Endometrial microvascular endothelial cells (primary cell): ENCODE measurements around the gene NACC2. TPM values are rescaled to one million over a fixed set of nuclear protein-coding genes. Genes with fewer than 3 reads are reported as not detected.

Experiments used
- in situ Hi-C: cut with HindIII; loops from 2 replicates; pipeline ENCODE4 v1.10.0; 2017; ENCODE audit warnings: low sequenced_read_pairs, low pct_unique_long_range_greater_than_20kb; ENCODE audit errors: inconsistent ontology term
- total RNA-seq: library from RNA; depleted of rRNA; stranded (reverse); fragments of >200 nt; gene quantifications from one replicate; pipeline ENCODE4 v1.2.3, GENCODE V29; 2015; ENCODE audit errors: inconsistent ontology term

Gene NACC2
- total RNA-seq, 1 donor from 2014 or later: 21.9 TPM

DNA sequence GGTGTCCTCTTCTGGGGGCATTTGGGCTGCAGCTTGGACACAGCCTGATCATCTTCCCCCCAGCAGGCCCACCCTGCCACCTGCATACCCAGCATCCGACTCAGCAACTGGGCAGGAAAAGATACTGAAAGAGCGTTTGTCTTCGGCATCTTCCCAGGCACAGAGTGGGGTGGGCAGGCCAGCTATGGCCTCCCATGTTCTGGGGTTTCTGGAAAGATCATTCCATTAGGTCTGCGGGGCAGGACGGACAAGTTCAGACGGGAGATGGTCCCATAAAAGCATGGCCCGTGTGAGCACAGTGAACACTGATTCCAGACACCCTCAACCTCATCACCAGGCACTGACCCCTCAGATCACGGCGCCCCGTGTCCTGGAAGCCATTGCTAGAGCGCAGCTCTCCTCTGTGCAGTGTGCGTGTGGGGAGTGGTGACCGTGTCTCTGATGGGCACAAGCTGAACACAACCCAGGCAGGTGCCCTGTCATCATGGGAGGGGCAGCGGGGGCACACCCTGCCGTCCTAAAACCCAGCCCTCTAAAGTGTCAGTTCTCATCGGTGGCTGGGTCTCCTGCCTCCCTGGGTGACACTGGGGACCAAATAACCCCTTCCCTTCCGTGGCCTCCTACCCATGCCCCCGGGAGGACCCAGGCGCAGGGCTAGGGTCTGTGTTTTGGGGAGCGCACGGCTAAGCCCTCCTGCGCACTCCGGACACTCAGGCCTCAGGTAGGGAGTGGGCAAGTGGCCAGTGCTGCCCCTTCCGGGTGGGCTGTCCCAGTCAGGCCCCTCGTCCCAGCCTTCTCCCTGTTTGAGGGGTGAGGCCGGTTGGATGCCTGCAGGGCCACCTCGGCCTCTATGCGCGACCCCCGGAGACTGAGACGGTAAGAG, 36.8 kb upstream of the NACC2 start:
- in situ Hi-C loops: no loop called here

DNA sequence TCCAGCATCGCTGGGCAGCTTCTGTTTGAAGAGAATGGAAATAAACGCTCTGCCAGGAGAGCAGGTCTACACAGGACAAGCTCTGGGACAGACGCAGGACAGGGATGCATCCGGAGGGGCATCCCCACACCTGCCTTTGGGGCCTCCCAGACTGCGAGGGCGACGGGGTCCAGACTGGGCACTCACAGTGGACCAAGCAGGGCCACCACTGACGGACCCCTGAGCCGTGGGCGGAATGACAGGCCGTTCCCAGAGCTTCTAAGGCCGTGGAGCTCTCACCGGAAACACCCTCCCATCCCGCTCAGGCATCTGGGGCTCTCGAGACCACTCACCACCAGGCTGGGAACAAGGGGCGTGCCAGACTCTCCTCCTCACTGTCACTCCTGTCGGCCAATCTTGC, 34.1 kb upstream of the NACC2 start:
- in situ Hi-C loops: no loop called here

DNA sequence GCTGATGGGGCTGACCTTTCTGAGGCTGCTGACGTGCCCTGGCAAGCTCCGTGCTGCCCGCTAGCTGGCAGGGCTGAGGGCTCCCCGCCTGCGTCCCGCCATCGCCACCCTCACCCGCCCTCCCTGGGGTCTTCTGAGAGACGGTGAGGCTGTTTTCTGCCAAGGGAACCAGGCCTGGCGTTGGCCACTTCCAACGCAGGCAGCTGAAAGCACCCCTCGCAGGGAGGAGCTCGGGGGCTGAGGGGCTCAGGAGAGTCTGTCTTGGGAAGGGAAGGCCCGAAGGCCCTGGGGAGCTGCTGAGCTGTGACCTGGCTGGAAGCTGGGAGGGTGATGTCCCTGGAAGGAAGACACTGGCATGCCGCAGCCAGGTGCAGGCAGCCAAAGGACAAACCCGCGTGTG, 33.3 kb upstream of the NACC2 start:
- in situ Hi-C loops: no loop called here

DNA sequence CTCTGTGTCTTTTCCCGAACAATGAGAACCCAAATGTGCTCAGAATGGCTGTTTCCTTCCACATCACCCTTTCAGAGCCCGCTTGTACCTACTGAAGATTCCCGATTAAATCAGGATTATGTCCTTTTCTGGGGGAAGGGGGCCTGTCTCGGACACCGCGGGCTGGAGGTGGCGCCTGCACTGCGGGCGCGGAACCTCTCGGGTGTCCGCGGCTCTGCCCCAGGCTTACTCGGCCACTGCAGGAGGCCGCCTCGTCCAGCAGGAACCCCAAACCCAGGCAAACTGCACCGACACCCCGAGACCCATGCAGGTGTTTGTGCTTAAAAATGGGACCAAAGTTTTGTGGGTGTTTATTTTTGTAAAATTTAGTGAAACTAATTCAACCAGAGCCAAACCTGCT, 32.2 kb upstream of the NACC2 start:
- in situ Hi-C loops: no loop called here

DNA sequence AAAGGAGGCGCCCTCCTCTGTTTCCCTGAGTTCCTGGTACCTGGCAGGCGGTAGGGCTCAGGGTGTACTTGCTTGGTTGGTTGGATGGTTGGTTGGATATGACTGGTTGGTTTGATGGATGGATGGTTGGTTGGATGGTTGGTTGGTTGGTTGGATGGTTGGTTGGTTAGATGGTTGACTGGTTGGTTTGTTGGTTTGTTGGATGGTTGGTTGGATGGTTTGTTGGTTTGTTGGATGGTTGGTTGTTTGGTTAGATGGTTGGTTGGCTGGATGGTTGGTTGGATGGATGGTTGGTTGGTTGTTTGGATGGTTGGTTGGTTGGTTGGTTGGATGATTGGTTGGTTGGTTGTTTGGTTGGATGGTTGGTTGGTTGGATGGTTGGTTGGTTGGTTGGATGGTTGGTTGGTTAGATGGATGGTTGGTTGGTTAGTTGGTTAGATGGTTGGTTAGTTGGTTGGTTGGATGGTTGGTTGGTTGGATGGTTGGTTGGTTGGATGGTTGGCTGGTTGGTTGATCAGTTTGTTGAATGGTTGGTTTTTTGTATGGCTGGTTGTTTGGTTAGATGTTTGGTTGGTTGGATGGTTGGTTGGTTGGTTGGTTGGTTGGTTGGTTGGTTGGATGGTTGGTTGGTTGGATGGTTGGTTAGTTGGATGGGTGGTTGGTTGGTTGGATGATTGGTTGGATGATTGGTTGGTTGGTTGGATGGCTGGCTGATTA, 30.0 kb upstream of the NACC2 start:
- in situ Hi-C loops: no loop called here

DNA sequence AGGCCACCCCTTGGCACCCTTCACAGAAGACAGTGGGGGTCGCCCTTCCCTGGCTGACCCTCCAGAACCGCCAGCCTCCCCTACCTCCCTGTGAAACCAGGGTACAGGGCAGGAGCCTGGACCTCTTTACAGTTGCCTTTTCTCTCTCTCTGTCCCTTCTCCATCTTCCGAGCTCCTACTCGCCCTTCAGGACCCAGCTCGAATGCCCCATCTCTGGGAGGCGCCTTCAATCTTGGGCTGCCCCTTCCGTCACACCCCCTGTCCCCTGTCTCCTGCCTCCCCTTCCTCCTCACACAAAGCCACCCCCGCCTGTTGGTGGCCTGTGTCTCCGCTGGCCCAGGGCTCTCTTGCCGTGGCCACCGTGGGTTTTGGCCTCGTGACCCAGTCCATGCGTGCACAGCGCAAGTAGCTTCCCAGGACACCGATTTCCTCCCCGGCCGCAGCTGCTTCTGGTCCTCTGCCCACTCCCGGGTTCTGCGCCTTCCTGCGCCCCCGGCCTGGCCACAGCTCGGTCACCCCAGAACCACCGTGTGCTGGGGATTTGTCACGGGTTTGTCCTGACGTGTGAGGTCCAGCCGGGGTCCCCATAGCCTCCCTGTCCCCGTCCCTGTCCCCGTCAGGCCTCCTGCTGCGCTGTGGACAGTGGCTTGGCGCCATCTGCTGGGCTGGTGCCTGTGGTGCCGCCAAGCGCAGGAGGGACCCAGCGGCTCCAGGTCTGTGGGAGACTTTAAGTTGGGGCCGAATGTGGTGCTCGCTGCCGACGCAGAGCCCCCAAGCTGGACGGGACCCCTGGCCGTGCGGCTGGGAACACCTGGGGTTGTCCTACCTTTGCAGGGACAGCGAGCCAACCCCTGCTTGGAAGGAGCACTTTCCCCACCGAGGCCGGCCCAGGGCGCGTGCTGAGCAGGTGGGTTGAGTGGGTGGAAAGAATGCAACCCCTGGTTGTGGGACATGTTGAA, 27.6 kb upstream of the NACC2 start:
- in situ Hi-C loops: no loop called here

DNA sequence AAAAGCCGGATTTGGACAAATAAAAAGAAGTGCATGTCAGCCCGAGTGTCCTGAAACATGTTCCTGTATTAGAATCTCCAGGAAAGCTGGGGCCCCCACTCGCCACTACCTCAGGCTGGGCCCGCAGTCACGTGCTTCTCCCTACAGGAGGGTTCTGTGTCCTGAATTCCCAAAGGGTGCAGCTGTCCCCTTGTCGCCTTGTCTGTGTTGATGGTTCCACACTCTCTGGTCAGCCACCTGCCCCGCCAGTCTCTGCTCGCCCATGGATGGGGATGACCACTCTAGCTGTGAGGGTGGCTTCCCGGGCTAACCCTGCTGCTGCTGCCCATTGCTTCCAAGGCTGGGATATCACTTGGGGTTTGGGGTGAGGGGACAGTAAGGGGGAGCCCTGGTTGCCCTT, 26.7 kb upstream of the NACC2 start:
- in situ Hi-C loops: no loop called here

DNA sequence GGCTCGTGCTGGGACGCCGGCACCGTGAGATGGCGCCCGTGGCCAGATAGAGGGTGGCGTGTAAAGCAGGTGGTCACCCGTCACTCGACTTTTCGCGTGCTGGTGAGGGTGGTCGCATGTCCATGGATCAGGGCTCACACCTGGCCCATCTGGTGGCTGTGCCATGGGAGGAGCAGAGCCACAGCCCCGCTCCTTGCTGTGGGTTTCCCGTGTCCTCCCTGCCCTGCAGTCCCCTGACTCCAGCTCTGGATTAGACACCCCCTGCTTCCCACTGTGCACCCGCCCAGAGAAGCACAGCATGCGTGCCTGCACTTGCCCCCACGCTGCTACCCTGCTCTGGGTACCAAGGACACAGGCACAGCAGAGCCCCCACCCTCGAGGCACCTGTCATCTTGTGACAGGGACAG, 25.4 kb upstream of the NACC2 start:
- in situ Hi-C loops: no loop called here

DNA sequence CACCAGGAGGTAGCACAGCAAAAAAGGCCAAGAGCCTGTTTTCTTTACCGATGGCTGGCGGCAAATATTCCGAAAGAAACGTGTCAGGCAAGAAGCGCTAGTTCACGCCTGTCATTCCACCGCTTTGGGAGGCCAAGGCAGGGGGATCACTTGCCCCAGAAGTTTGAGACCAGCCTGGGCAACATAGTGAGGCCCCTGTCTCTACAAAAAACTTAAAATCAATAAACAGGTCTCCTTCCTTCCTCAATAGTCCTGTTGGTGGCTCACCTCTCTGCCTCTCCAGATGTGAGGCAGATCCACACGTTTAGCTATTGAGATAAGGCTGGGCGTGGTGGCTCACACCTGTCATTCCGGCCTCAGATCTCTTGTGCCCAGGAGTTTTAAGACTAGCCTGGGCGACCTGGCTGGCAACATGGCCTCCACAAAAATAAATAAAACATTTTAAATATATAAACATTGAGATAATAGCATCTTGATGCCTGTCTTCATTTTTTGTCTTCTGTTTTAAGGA, 24.8 kb upstream of the NACC2 start:
- in situ Hi-C loops: no loop called here

DNA sequence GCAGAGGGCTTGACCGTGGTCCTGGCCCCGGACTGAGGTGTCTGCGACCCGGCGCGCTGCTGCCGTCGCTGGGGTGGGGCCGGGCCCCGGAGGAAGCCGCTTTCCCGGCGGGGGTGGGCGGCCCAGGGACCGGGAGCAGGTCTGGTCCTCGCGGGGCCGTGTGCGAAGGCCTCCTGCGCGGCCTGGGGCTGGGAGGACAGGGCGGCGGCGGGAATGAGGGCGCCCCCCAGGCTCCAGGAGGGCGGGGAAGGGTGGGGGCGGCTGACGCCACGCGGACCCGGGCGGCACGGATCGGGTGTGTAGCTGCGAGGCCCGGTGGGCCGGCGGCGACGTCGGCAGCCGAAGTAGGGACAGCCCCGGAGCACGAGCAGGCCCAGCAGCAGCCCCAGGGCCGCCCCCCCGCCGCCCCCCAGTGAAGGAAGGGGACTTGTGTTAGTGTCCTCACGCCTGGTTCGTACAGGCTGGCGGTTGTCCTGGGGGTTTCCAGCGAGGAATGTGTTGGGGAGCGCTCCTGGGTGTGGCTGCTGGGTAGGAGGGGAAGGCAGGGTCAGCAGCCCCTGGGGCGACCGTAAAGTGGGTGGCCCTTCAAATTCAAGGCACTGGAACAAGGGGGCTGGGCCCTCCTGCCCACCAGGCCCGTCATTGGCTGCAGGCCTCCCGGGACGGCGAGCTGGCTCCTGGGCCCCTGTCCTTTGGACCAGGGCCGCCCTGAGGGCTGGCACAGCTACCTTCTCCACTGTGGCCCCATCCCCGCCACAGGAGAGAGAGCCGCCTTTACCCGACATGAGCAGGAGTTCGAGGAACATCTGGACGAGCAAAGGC, 24.2 kb upstream of the NACC2 start:
- in situ Hi-C loops: no loop called here

DNA sequence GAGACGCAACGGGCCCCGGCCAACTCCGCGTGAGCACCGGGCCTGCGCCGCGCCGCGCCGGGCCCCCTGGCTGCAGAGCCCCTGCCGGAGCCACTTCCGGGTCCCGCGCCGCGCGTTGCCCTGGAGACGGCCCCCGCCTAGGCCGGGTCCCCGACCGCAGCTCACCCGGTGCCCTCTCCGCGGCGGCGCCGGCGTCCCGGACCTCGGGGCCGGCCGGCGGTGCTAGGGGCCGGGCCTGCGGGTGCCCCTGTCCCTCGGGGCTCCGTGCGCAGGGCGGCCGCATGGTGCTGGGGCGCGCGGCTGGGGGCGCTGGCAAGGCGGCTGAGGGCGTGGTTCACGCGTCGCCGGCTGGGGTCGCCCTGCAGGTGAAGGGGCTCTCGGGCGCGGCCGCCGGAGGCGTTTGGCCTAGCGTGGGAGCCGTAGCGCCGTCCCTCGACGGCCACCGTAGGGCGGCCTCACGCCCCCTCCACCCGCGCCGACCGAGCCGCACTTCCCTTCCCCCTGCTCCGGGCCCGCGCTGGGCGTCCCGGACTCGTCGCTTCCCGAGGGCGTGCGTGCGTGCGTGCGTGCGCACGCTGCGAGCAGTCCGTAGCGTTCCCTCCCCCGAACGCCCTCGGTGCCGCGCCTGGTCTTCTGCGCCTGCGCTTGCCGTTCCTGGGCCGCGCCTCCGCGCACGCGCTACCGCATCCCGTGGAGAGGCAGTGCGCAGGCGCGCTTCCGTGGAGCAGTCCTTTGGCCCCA, 23.4 kb upstream of the NACC2 start, which contains the start of gene TMEM250:
Gene TMEM250 (minus strand): TSS at position 556 of the 741 bp plus-strand sequence. CDS start 1,975 bp downstream, outside the sequence.
- in situ Hi-C loops: no loop called here

DNA sequence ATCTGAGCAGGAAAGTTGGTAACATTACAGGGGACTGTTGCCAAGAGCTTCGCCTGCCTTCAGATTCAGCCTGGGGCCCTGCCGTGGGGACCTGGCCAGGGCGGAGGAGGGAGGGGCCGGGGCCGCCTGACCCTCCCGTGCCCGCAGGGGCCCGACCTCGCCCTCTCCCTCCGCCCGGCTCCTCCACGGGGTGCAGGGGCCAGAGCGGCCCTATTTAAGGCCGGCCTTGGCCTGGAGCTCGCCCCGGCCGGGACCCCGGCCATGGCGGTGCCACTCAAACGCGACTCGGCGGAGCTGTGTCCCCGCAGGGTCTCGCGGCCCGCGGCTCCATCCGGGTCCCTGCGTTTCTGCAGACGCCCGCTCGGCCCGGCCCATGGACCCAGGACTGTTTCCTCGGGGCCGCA, 22.8 kb upstream of the NACC2 start:
- in situ Hi-C loops: no loop called here

DNA sequence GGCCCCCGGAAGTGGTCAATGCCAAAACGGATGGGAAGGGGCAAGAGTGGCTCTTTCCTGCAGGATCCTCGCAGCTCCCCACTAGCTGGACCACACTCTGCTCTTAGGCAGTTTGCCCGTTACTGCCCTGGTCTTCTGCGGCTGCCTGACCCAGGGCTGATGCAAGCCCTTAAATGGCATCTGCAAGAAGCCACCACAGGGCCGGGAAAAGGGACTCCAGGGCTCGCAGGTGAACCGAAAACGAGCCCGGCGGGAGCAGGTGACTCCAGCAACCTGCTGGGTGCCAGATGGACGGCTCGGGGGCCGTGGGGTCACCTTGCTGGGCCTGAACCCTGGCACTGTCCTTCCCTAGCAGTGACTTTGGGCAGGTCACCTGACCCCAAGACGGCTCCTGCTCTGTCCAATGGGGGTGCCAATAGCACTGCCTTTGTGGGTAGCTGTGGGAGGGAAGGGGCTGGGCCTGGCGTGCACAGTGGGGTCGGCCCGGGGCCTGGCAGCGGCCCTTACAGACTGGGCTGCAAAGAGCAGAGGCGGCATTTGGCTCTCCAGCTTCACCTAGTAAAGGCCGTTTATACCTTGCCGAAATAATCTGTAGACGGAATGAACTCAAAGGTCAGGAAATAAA, 22.3 kb upstream of the NACC2 start:
- in situ Hi-C loops: no loop called here

DNA sequence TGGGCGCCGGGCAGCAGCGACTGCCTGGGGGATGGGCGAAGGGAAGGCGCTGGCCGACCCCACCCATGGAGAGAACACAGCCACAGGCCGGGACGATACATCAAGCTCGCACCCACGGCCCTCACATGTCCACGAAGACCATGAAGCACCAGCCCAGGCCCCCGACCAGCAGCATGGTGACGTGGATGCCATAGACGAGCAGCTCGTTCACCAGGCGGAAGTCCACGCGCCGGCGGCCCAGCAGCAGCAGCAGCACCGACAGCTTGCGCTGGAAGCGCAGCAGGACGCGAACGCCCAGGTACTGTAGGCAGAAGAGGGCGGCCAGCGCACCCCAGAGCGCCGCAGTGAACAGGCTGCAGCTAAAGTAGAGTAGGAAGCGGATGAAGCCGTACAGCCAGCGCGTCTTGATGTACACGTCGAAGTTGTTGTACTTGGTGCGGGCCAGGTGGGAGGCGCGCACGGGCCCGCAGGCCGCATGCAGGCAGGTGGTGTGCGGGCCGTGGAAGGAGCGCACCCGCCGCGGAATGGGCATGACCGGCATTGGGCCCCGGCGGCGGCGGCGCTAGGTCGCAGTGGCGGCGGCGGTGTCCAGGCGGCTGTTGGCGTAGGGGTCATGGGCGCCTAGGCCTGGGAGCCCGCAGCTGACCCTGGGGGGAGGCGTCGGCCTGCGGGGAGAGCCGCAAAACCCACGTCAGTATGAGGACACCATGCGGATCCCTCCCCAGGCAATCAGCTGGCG, 21.4 kb upstream of the NACC2 start:
- in situ Hi-C loops: no loop called here

DNA sequence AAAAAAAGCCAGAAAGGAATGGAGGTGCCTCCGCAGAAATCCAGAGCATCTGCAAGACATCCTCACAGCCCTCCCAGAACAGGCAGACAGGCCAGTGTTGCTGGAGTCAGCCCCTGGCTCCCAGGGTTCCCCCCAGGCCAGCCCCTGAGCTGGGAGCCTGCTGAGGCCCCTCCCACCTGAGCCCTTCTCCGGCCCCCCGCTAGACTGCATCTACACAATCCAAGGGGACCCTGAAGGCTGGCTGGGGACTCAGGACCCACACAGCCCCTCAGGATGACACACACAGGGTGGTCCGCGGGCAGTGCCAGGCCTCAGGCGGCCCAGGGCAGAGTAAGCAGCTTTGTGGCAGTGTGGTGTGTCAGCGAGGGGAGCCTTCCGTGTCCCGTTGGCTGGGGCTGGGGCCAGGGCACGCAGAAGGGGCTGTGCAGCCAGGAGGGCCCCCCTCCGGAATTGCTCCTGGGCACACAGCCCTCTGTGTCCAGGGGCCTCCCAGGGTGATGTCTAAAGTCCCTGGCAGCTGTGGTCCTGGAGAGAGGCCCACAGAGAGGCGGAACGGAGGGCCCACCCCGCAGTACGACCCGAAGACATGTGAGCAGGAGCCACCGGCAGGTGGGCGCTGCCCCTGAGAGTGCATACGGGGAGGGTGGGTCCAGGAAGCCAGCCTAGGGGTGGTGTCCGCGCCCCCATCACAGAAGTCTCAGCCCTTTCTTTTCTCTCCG, 20.7 kb upstream of the NACC2 start:
- in situ Hi-C loops: no loop called here

DNA sequence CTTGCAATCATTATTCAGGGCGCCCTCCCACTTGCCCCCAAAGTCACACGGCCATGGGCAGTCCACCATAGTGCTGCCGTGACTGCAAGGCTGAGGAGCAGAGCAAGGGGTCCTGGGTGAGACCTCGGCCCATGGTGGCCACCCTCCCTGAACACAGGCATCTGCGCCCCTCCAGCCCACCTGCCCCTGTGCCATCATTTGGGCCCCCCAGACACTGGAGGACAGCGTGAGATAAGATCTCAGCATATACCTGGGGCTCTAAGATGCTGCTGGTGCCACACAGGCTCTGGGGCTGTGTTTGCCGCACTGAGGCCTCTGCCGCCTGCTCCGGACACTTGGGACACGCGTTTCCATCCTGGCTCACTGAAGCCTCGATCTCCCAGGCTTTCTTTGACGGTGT, 20.1 kb upstream of the NACC2 start:
- in situ Hi-C loops: no loop called here
